Ureter (tissue), 1 donor: ENCODE results near the gene TXN2. TPM values are rescaled to one million over a fixed set of nuclear protein-coding genes. Genes with fewer than 3 reads are reported as not detected.
"Not testable (repeated sequence)": the region's sequence is repeated elsewhere in the genome, so short reads cannot be mapped to it uniquely, and the experiment has no call there.

Source experiments
- DNase-seq: peaks from one replicate; pipeline ENCODE4 v3.0.0-alpha.2; 2020; ENCODE audit warnings: low spot score
- total RNA-seq: library from RNA; stranded (reverse); gene quantifications from one replicate; pipeline ENCODE4 v1.2.4, GENCODE V29; 2023
- donor health status: DM: yes; HTN: yes; CAD: no.

The TXN2 gene
- total RNA-seq, 1 donor from 2014 or later, result 88.2 TPM

DNA sequence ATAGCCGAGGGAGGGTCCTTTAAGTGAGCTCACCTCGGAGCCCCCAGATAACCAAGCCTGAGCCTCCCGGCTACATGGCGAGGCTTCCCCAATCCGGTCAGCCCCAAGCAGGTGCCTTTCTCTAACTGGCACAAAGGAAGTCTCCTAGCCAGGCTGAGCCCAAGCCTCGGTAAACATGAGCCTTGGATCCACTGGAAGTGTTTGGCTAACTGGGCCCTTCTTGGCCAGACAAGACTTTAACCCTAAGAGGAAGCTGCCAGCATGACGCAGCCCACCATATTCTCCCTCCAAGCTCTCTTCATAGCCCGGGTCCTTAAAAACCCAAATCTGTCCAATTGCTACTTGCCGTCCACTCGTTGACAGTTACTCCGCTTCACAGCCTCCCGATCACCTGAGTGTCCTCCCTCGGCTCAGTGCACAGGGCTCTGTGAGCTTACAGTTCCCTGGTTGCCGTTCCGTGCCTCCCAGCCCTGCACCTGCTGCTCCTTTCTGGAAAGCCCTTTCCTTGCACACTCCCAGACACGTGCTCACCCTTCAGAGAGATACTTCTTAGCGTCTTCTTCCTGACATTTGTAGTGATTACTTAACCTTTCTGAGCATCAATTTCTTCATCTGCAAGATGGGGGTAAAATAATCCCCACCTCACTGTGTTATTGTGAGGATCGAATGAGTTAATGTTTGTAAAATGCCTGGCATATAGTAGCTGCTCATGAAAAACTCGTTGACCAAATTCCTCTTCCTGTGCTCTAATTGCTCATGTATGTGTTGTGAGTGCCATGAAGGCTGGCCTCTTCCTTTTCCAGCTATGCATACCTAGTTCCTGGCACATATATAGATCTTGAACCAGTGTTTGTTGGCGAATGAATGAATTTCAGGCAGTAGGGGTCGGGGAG is 25.6 kb downstream of the TXN2 start:
- DNase-seq, result no peak

DNA sequence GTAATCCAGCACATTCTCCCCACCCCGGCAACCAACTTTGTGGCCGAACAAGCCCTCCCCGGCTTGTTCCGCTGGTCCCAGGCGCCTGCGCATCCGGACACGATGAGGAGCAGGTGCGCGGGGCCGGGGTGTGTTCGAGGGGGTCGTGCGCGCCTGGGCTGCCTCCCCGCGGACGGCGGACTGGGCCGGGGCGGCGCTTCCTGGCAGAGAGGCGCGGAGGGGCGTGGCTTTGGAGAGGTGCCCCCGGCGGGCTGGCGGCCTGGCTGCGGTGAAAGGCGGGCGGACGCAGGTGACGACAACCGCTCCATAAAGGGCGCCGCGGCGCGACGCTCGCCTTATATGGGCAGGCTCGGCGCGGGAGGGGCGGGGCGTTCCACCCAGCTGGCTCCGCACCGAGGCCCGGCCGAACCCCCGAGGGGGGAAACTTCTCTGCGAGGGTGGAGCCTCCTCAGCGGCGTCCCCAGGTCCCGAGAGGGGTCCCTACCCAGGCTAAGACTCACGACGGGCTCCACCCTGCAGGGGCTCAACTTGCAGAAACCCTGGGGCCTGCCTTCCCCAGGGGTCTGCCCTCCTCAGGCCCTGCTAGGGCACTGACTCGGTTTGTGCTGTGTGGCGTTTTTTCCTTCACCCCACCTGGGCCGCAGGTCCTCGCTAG is 26.4 kb downstream of the TXN2 start:
- peak; percentile 95 for DNase-seq

DNA sequence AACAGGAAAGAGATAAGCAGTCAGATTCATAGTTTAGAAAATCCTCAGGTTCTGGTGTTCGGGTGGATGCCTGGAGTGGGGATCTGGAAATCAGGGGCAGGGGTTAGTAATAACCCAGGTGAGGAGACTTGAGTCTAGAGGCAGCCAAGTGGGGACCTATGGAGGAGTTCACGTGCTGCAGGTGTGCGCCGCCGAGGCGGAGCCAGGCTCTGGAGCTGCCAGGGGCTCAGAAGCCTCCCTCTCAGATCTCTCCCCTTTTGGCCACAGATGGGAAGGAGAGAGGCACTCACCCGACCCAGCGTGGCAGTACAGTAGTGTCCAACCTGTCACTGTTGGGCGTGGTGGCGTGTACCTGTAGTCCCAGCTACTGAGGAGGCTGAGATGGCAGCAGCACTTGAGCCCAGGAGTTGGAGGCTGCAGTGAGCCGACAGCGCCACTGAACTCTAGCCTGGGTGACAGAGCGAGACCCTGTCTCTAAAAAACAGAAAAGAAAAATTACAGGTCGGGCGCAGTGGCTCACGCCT is 27.5 kb downstream of the TXN2 start:
- no peak for DNase-seq

GRCh38 chr22:36452978-36453607 is 28.3 kb downstream of the TXN2 start:
- DNase-seq, result not testable (repeated sequence)

DNA sequence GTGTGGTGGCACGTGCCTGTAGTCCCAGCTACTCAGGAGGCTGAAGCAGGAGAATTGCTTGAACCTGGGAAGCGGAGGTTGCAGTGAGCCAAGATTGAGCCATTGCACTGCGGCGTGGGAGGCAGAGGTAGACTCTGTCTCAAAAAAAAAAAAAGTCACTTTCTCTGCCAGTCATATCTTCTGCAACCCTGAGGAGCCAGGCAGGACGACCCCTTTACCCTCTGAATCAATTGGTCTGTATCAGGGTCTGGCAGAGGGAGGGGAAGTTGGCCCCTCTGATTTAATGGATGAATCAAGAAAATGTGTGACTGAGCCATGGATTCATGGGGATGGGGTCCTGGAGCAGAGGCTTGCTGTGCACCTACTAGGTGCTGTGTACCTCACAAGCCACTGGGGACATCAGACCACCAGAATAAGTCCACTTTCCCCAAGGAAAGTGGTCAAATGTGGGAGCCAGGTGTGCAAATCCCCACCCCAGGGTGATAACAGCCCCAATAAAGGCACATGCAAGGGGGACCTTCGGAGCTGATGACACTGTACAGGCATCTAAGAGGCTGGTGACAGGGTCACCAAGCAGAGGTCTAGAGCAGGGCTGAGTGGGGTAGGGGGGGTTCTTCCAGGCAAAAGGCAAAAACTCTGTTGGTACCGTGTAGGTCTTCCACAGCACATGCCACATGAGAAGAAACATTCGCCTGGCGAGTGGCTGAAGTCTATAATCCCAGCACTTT is 29.0 kb downstream of the TXN2 start:
- no peak for DNase-seq

GRCh38 chr22:36450923-36451322 is 30.5 kb downstream of the TXN2 start:
- not testable (repeated sequence) for DNase-seq

DNA sequence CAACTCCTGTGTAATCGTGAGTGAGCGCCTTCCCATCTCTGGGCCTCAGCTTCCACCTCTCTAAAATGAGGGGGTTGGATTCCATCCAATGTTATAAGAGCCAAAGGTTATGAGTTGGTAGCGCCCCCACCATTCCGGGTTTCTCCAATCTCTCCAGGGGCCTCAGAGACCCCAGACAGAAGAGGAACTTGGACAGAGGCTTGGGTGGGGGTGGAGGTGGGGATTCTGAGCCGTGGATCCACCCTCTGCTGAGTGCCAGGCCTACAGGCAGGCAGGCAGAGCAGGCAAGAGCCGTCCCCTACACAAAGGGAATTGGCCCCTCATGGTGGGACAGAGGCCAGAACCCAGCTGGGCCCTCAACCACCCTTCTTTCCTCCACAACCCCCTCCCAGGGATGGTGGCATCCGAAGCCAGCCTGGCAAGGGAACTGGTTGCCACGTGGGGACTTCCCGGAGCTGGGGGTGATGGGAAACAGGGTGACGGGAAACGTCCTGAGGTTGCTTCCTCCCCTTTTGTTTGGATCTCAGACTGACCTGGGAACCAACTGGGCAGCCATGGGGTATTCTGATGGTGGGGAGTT is 31.8 kb downstream of the TXN2 start:
- no peak for DNase-seq

- DNase-seq, result no peak
Measured at GRCh38 chr22:36447632-36448031, 33.8 kb downstream of the TXN2 start.

DNA sequence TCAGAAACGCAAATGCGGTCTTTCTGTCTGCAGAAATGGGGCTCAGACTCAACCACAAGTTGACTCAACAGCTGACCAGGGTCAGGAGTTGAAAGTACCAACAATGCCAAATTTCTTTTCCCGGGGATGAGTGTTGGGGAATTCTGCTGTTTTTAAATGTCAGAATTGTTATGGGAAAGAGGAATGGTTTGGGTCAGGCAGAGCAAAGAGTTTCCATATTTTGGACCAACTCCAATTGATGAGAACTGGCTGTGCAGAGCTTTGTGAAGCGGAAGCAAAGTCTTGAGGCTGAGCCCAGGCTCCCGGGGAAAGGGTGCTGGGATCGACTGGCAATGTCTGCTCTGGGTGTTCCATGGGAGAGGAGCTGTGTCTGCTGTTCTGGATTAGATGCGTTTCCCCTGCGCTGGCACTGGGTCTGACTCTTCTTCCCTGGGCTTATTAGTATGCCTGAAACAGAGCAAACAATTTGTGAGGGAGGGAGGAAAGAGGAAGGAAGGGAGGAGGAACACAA is 36.2 kb downstream of the TXN2 start:
- DNase-seq, result no peak

GRCh38 chr22:36443198-36443770 is 38.2 kb downstream of the TXN2 start:
- no peak for DNase-seq

GRCh38 chr22:36442506-36443197 is 38.8 kb downstream of the TXN2 start:
- DNase-seq, result no peak

GRCh38 chr22:36440429-36441002 is 40.9 kb downstream of the TXN2 start:
- no peak for DNase-seq

GRCh38 chr22:36439481-36440271 is 41.8 kb downstream of the TXN2 start:
- no peak for DNase-seq

DNA sequence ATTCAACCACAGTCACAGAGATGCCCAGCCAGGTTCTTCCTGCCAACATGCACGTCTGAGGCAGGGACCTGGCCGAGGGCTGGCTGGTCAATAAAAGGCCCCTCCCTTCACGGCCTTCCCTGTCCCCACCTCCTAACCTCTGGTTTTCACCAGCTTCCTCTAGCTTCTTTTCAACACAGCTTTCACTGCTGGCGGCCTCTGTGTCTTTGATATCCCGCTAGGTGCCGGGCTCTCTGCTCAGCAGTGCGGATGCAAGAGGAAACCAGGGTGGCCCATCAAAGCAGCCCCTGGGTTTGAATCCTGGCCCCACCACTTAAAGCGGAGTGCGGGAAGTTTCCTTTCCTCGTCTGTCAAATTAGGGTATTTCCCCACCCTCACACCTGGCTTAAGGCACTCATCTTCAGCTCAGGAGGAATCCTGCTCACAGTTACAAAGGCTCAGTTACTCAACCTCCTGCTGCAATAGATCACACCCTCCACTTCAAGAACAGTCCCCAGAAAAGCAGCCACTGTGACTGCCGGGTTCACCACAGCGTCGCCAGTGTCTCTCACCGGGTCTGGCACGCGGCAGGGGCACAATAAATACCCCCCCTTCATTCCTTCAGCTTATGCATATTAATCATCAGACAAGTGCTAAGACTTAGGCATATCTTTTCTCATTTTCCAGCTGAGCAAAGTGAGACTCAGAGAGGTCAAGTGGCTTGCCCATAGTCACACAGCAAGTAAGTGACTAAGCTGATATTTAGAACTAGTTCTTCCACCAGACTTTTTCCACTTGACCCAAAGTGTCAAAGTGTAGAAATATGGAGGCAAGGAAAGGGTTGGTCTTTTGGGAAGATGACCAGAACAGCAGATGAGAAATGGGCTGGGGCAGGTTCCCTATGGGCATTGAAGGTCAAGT is 45.7 kb downstream of the TXN2 start:
- no peak for DNase-seq

- no peak for DNase-seq
Measured at GRCh38 chr22:36433318-36434231, 47.9 kb downstream of the TXN2 start.

GRCh38 chr22:36432592-36433317 is 48.7 kb downstream of the TXN2 start:
- DNase-seq, result no peak
